ENCODE data around the gene LEMD1. TPM values are rescaled to one million over a fixed set of nuclear protein-coding genes. Genes with fewer than 3 reads are reported as not detected.
"Not testable (repeated sequence)": the region's sequence is repeated elsewhere in the genome, so short reads cannot be mapped to it uniquely, and the experiment has no call there.

Gene LEMD1
- polyA plus RNA-seq, 4 donors, result 1.7 to 3.8 (median 3.0) TPM

GRCh38 chr1:205447457-205448341, 25.8 kb upstream of the LEMD1 start:
- DNase-seq (ENCODE audit: low read depth in 4 of 4, low spot score in 2 of 4), result no peak

- no peak for DNase-seq (ENCODE audit: low read depth in 4 of 4, low spot score in 2 of 4)
These were observed 25.0 kb upstream of the LEMD1 start for GRCh38 chr1:205446828-205447227.

GRCh38 chr1:205445646-205445935, 23.7 kb upstream of the LEMD1 start:
- DNase-seq (ENCODE audit: low read depth in 4 of 4, low spot score in 2 of 4), result no peak

- no peak for DNase-seq (ENCODE audit: low read depth in 4 of 4, low spot score in 2 of 4)
These were observed 23.2 kb upstream of the LEMD1 start for GRCh38 chr1:205444931-205445645.

- no peak for DNase-seq (ENCODE audit: low read depth in 4 of 4, low spot score in 2 of 4)
These were observed 22.6 kb upstream of the LEMD1 start for GRCh38 chr1:205444300-205444930.

- DNase-seq (ENCODE audit: low read depth in 4 of 4, low spot score in 2 of 4), result no peak
These were observed 21.9 kb upstream of the LEMD1 start for GRCh38 chr1:205443585-205444299.

GRCh38 chr1:205442051-205442725, 20.3 kb upstream of the LEMD1 start:
- no peak for DNase-seq (ENCODE audit: low read depth in 4 of 4, low spot score in 2 of 4)

GRCh38 chr1:205441716-205442050, 19.8 kb upstream of the LEMD1 start:
- no peak for DNase-seq (ENCODE audit: low read depth in 4 of 4, low spot score in 2 of 4)

- no peak for DNase-seq (ENCODE audit: low read depth in 4 of 4, low spot score in 2 of 4)
These were observed 19.4 kb upstream of the LEMD1 start for GRCh38 chr1:205441318-205441633.

GRCh38 chr1:205440476-205441317, 18.8 kb upstream of the LEMD1 start:
- DNase-seq (ENCODE audit: low read depth in 4 of 4, low spot score in 2 of 4), result no peak

- DNase-seq (ENCODE audit: low read depth in 4 of 4, low spot score in 2 of 4), result no peak
These were observed 18.2 kb upstream of the LEMD1 start for GRCh38 chr1:205440121-205440475.

GRCh38 chr1:205438213-205439158, 16.6 kb upstream of the LEMD1 start:
- no peak for DNase-seq (ENCODE audit: low read depth in 4 of 4, low spot score in 2 of 4)

GRCh38 chr1:205437570-205437969, 15.7 kb upstream of the LEMD1 start:
- no peak for DNase-seq (ENCODE audit: low read depth in 4 of 4, low spot score in 2 of 4)

- no peak for DNase-seq (ENCODE audit: low read depth in 4 of 4, low spot score in 2 of 4)
These were observed 15.0 kb upstream of the LEMD1 start for GRCh38 chr1:205436776-205437410.

GRCh38 chr1:205435578-205436573, 14.0 kb upstream of the LEMD1 start:
- DNase-seq (ENCODE audit: low read depth in 4 of 4, low spot score in 2 of 4), result no peak

- no peak for DNase-seq (ENCODE audit: low read depth in 4 of 4, low spot score in 2 of 4)
These were observed 12.9 kb upstream of the LEMD1 start for GRCh38 chr1:205434738-205435137.

GRCh38 chr1:205432692-205433091, 10.8 kb upstream of the LEMD1 start:
- DNase-seq (ENCODE audit: low read depth in 4 of 4, low spot score in 2 of 4), result not testable (repeated sequence)
